Measurements from ENCODE around the gene HNRNPLL. TPM values are rescaled to one million over a fixed set of nuclear protein-coding genes. Genes with fewer than 3 reads are reported as not detected.

The HNRNPLL gene
- total and polyA plus RNA-seq, 2 of the 13 experiments (the other 11 are each of a cell fraction or from before 2014, with no cell fraction given), result 49.4 to 103 TPM

DNA sequence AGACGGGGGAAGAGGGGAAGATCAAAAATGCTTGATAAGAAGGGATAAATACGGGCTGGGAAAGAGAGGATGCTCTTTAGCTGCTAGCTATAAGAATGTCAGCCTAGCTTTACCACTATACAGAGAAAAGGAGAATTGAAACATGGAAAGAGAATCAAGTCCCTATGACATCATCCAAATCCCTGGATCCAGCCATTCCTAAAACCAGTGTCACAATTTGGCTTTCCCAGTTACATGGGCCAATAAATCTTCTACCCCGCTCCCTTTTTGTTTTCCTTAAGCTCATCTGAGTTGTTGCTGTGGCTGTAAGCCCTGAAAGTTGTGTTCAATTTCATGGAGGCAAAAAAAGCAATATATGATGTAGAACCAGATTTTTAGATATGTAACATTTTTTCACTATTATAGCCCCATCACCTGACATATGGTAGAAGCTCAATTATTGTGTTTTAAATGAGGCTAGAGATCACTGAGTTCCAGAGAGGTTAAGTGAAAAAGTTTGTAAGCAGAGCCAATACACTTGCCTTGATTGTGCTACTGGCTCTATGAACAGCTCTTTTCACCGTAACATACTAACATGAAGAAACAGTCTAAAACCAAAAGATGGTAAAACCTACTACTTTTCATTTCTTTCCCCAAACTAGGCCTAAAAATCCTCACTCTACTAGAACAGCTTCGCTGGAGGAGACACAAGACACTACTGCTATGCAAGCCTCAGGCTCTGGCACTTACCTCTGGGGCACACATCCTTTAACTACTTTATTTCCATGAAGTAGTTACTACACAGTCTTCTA, 4.3 kb downstream of the HNRNPLL start (continued):
- TF ChIP-seq ZKSCAN1 (IDR thresholded peaks at IDR 0.05; ENCODE audit: low read length), result no peak
- TF ChIP-seq ZNF251 (CRISPR knock-in tag; IDR thresholded peaks at IDR 0.05), result no peak
- no peak for TF ChIP-seq ZNF556 (CRISPR knock-in tag; IDR thresholded peaks at IDR 0.05; ENCODE audit: borderline replicate concordance)
- no peak for TF ChIP-seq CBX1 (IDR thresholded peaks at IDR 0.05; ENCODE audit: low read depth)
- peak; percentile 27 for TF ChIP-seq RBM22 (optimal IDR thresholded peaks at IDR 0.05; ENCODE audit: low read length)
- TF ChIP-seq CREB1 (IDR thresholded peaks at IDR 0.05), result peak; percentile 43; the same call in 1 of the 2 replicates
- no peak for TF ChIP-seq CREB1 (CRISPR knock-in tag; IDR thresholded peaks at IDR 0.05)
- TF ChIP-seq TRIM24 (CRISPR knock-in tag; IDR thresholded peaks at IDR 0.05), result no peak
- no peak for TF ChIP-seq MYNN (CRISPR knock-in tag; IDR thresholded peaks at IDR 0.05; ENCODE audit: low read depth)
- no peak for TF ChIP-seq TBL1XR1 (IDR thresholded peaks at IDR 0.05; ENCODE audit: borderline replicate concordance, low read length, partially characterized antibody)
- TF ChIP-seq KDM3A (CRISPR knock-in tag; IDR thresholded peaks at IDR 0.05; ENCODE audit: low read depth), result no peak
- no peak for TF ChIP-seq MLLT10 (CRISPR knock-in tag; IDR thresholded peaks at IDR 0.05)
- no peak for TF ChIP-seq ZNF496 (CRISPR knock-in tag; IDR thresholded peaks at IDR 0.05; ENCODE audit: insufficient replicate concordance)
- TF ChIP-seq, protein P1, sequence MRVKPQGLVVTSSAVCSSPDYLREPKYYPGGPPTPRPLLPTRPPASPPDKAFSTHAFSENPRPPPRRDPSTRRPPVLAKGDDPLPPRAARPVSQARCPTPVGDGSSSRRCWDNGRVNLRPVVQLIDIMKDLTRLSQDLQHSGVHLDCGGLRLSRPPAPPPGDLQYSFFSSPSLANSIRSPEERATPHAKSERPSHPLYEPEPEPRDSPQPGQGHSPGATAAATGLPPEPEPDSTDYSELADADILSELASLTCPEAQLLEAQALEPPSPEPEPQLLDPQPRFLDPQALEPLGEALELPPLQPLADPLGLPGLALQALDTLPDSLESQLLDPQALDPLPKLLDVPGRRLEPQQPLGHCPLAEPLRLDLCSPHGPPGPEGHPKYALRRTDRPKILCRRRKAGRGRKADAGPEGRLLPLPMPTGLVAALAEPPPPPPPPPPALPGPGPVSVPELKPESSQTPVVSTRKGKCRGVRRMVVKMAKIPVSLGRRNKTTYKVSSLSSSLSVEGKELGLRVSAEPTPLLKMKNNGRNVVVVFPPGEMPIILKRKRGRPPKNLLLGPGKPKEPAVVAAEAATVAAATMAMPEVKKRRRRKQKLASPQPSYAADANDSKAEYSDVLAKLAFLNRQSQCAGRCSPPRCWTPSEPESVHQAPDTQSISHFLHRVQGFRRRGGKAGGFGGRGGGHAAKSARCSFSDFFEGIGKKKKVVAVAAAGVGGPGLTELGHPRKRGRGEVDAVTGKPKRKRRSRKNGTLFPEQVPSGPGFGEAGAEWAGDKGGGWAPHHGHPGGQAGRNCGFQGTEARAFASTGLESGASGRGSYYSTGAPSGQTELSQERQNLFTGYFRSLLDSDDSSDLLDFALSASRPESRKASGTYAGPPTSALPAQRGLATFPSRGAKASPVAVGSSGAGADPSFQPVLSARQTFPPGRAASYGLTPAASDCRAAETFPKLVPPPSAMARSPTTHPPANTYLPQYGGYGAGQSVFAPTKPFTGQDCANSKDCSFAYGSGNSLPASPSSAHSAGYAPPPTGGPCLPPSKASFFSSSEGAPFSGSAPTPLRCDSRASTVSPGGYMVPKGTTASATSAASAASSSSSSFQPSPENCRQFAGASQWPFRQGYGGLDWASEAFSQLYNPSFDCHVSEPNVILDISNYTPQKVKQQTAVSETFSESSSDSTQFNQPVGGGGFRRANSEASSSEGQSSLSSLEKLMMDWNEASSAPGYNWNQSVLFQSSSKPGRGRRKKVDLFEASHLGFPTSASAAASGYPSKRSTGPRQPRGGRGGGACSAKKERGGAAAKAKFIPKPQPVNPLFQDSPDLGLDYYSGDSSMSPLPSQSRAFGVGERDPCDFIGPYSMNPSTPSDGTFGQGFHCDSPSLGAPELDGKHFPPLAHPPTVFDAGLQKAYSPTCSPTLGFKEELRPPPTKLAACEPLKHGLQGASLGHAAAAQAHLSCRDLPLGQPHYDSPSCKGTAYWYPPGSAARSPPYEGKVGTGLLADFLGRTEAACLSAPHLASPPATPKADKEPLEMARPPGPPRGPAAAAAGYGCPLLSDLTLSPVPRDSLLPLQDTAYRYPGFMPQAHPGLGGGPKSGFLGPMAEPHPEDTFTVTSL (CRISPR knock-in tag; IDR thresholded peaks at IDR 0.05; ENCODE audit: borderline replicate concordance), result 0 out of 2 replicates have a peak, but pooled peaks have one; percentile 25
- TF ChIP-seq, protein P2, sequence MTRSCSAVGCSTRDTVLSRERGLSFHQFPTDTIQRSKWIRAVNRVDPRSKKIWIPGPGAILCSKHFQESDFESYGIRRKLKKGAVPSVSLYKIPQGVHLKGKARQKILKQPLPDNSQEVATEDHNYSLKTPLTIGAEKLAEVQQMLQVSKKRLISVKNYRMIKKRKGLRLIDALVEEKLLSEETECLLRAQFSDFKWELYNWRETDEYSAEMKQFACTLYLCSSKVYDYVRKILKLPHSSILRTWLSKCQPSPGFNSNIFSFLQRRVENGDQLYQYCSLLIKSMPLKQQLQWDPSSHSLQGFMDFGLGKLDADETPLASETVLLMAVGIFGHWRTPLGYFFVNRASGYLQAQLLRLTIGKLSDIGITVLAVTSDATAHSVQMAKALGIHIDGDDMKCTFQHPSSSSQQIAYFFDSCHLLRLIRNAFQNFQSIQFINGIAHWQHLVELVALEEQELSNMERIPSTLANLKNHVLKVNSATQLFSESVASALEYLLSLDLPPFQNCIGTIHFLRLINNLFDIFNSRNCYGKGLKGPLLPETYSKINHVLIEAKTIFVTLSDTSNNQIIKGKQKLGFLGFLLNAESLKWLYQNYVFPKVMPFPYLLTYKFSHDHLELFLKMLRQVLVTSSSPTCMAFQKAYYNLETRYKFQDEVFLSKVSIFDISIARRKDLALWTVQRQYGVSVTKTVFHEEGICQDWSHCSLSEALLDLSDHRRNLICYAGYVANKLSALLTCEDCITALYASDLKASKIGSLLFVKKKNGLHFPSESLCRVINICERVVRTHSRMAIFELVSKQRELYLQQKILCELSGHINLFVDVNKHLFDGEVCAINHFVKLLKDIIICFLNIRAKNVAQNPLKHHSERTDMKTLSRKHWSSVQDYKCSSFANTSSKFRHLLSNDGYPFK (CRISPR knock-in tag; IDR thresholded peaks at IDR 0.05; ENCODE audit: borderline replicate concordance), result no peak
- no peak for TF ChIP-seq CENPX (CRISPR knock-in tag; IDR thresholded peaks at IDR 0.05)
- TF ChIP-seq, protein P3, sequence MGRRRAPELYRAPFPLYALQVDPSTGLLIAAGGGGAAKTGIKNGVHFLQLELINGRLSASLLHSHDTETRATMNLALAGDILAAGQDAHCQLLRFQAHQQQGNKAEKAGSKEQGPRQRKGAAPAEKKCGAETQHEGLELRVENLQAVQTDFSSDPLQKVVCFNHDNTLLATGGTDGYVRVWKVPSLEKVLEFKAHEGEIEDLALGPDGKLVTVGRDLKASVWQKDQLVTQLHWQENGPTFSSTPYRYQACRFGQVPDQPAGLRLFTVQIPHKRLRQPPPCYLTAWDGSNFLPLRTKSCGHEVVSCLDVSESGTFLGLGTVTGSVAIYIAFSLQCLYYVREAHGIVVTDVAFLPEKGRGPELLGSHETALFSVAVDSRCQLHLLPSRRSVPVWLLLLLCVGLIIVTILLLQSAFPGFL (CRISPR knock-in tag; IDR thresholded peaks at IDR 0.05), result no peak
- TF ChIP-seq ZNF326 (CRISPR knock-in tag; IDR thresholded peaks at IDR 0.05; ENCODE audit: borderline replicate concordance), result no peak
